K562 (cell line): ENCODE measurements around the gene RACK1. TPM values are rescaled to one million over a fixed set of nuclear protein-coding genes. Genes with fewer than 3 reads are reported as not detected.
A peak's percentile ranks its signal among the peaks of the same experiment; 100 is the strongest.

Experiments used
- ATAC-seq: fragments of 200-7000 bp; cut with Tn5 transposase; 3 replicates; pipeline ENCODE4 v1.9.1; 2020; ENCODE audit warnings: moderate library complexity
- BruUV-seq: library from RNA; stranded (reverse); fragments of 400-500 nt; replicated peaks from 2 replicates; lab custom pipeline; 2021; lab: Mats Ljungman, UMichigan
- CTCF ChIA-PET: fragments of 300-600 bp; formaldehyde crosslinking; extraction: SDS; loops from one replicate; lab custom pipeline; 2021; ENCODE audit warnings: low intra/inter-chr PET ratio; lab: Yijun Ruan, JAX
- POLR2A ChIA-PET: fragments of 300-600, 350-650 bp; sonication (Branson Sonifier 250); formaldehyde crosslinking; extraction: SDS; loops from one replicate; lab custom pipeline; 2021; ENCODE audit warnings: antibody characterized with exemption, inconsistent platforms; lab: Yijun Ruan, JAX
- DNase-seq, 4 experiments: peaks; one replicate each; pipeline versions ENCODE4 v3.0.0 to v3.0.0-alpha.2; 2011 to 2018; ENCODE audit warnings: low spot score in 3 of 4, mixed read lengths in 3 of 4; ENCODE audit errors: extremely low read depth in 1 of 4
- FAIRE-seq: peaks from 2 replicates; lab custom pipeline; 2011; peaks lifted over from hg19 to GRCh38; lab: Jason Lieb, UNC
- H2AFZ ChIP-seq: 2 replicates; pipeline ENCODE4 v1.6.0; 2011; ENCODE audit warnings: low read depth, low read length, control low read depth, inconsistent platforms
- H3K27ac ChIP-seq: fragments of 200-600 bp; 3 replicates; pipeline ENCODE4 v1.8.0; 2011; ENCODE audit warnings: low read depth, mild to moderate bottlenecking, control low read depth, inconsistent platforms, low read length, moderate library complexity, mixed read lengths; ENCODE audit errors: extremely low read depth
- H3K27me3 ChIP-seq, 2 experiments: fragments of 300-600 bp in 1 of 2; 2 replicates in 1 of 2; 3 replicates in 1 of 2; pipeline versions ENCODE4 v1.6.0 to v1.8.0; 2011; ENCODE audit warnings: inconsistent platforms in 2 of 2, low read length in 2 of 2, mild to moderate bottlenecking in 1 of 2, mixed read lengths in 1 of 2, moderate library complexity in 1 of 2; ENCODE audit not compliant: control insufficient read depth in 2 of 2, insufficient read depth in 2 of 2
- H3K36me3 ChIP-seq: fragments of 300-600 bp; 3 replicates; pipeline ENCODE4 v1.8.0; 2011; ENCODE audit warnings: mild to moderate bottlenecking, low read length, inconsistent platforms; ENCODE audit not compliant: control insufficient read depth, insufficient read depth
- H3K4me1 ChIP-seq, 2 experiments: fragments of 200-600 bp in 1 of 2; replicated peaks in 1 of 2; 2 replicates in 1 of 2; 3 replicates in 1 of 2; pipeline versions ENCODE4 v1.5.1 to v1.8.0; 2011; ENCODE audit warnings: inconsistent platforms in 2 of 2, low read length in 2 of 2, mild to moderate bottlenecking in 1 of 2, mixed read lengths in 1 of 2, moderate library complexity in 1 of 2; ENCODE audit not compliant: control insufficient read depth in 2 of 2, insufficient read depth in 2 of 2
- H3K4me2 ChIP-seq: 2 replicates; pipeline ENCODE4 v1.6.1; 2011; ENCODE audit warnings: low read length, control low read depth, inconsistent platforms, mixed read lengths; ENCODE audit not compliant: insufficient read depth
- H3K4me3 ChIP-seq: fragments of 200-600 bp; sonication (generic), shearing (Covaris generic); 2 replicates; pipeline ENCODE4 v1.5.1; 2016; ENCODE audit warnings: control low read depth, inconsistent platforms
- H3K79me2 ChIP-seq: fragments of 200-600 bp; 3 replicates; pipeline ENCODE4 v1.8.0; 2011; ENCODE audit warnings: low read length, inconsistent platforms; ENCODE audit not compliant: control insufficient read depth, insufficient read depth
- H3K9ac ChIP-seq, 2 experiments: 2 replicates each; pipeline versions ENCODE4 v1.6.0 to v1.6.1; 2011; ENCODE audit warnings: low read depth in 2 of 2, low read length in 2 of 2, control low read depth in 1 of 2, inconsistent platforms in 1 of 2, mild to moderate bottlenecking in 1 of 2, mixed read lengths in 1 of 2; ENCODE audit not compliant: insufficient read depth in 1 of 2
- H3K9me1 ChIP-seq: one replicate; pipeline ENCODE4 v1.6.0; 2011; ENCODE audit warnings: inconsistent platforms, mild to moderate bottlenecking, low read length, moderate library complexity; ENCODE audit not compliant: control insufficient read depth, insufficient read depth
- H3K9me3 ChIP-seq: replicated peaks from 2 replicates; pipeline ENCODE4 v1.5.1; 2011; ENCODE audit warnings: low read depth, low read length, inconsistent platforms; ENCODE audit not compliant: control insufficient read depth, insufficient read depth
- H4K20me1 ChIP-seq: replicated peaks from 2 replicates; pipeline ENCODE4 v1.6.1; 2011; ENCODE audit warnings: low read length, inconsistent platforms, mixed read lengths; ENCODE audit not compliant: control insufficient read depth, insufficient read depth
- ATF1 ChIP-seq, 2 experiments: fragments of 450-650 bp in 1 of 2; IDR thresholded peaks; 2 replicates each; pipeline ENCODE4 v1.6.1; 2016; ENCODE audit warnings: missing compliant biosample characterization in 1 of 2, missing genetic modification characterization in 1 of 2
- ELF2 ChIP-seq: fragments of 250-450 bp; sonication (Bioruptor Pico); IDR thresholded peaks from 2 replicates; pipeline ENCODE4 v1.5.0; 2021; ENCODE audit warnings: mild to moderate bottlenecking
- HDAC3 ChIP-seq: fragments of 450-650 bp; IDR thresholded peaks from 2 replicates; pipeline ENCODE4 v1.6.1; 2018; ENCODE audit warnings: borderline replicate concordance, mild to moderate bottlenecking, moderate library complexity; ENCODE audit not compliant: partially characterized antibody
- MAZ ChIP-seq, 2 experiments: fragments of 450-650 bp in 1 of 2; sonication (generic) in 1 of 2; formaldehyde crosslinking; IDR thresholded peaks in 1 of 2; conservative IDR thresholded peaks in 1 of 2; 2 replicates each; pipeline versions ENCODE4 v1.4.0 to v1.5.0; 2020; ENCODE audit warnings: mild to moderate bottlenecking in 1 of 2, missing genetic modification reagents in 1 of 2
- NCOR1 ChIP-seq: fragments of 450-650 bp; IDR thresholded peaks from 2 replicates; pipeline ENCODE4 v1.6.1; 2016; ENCODE audit warnings: mild to moderate bottlenecking, moderate library complexity
- POLR2G ChIP-seq: fragments of 200-400 bp; formaldehyde crosslinking; IDR thresholded peaks from 2 replicates; pipeline ENCODE4 v1.6.1; 2017; ENCODE audit warnings: low read depth, mild to moderate bottlenecking, antibody characterized with exemption, low read length, moderate library complexity
- RBFOX2 ChIP-seq: fragments of 200-400 bp; formaldehyde crosslinking; IDR thresholded peaks from 2 replicates; pipeline ENCODE4 v1.6.1; 2017; ENCODE audit warnings: low read depth, mild to moderate bottlenecking, low read length, moderate library complexity
- ZNF354B ChIP-seq: fragments of 250-450 bp; sonication (Bioruptor Pico); IDR thresholded peaks from 2 replicates; pipeline ENCODE4 v1.4.0; 2020
- WGBS: fragments of 100-300 bp; shearing (Covaris generic); methylation state at CpG from one replicate; pipeline ENCODE4 v1.1.6; 2016; ENCODE audit warnings: low coverage, mixed read lengths; ENCODE audit not compliant: insufficient coverage; ENCODE audit errors: missing lambda C conversion rate; 5-methylcytosine and 5-hydroxymethylcytosine counted together
- in situ Hi-C: fragments of 300-500 bp; cut with MboI; formaldehyde crosslinking; loops from 4 replicates; pipeline ENCODE4 v1.15.0; 2018; ENCODE audit warnings: inconsistent platforms, mixed read lengths
- intact Hi-C: fragments of 100-400 bp; cut with micrococcal nuclease; formaldehyde crosslinking; loops from 2 replicates; pipeline ENCODE4 v1.14.2; 2022
- polyA plus RNA-seq, 8 experiments: library from polyadenylated mRNA; depleted of rRNA in 4 of 8; stranded (reverse) in 5 of 8; unstranded in 3 of 8; fragments of >200 nt; fragmentation: Nextera tagmentation in 2 of 8; fragmentation: Illumina TruSeq in 1 of 8; extraction: Ambion mirVana in 2 of 8; extraction: Trizol in 1 of 8; gene quantifications; 2 replicates each; pipeline versions ENCODE4 v1.2.1 to v1.2.3, GENCODE V29; 2011 to 2014; ENCODE audit warnings: inconsistent platforms in 1 of 8, missing spikeins in 1 of 8
- total RNA-seq, 7 experiments: library from RNA; depleted of rRNA in 6 of 7; stranded (reverse); fragments of >200 nt in 6 of 7; fragmentation: Illumina TruSeq in 2 of 7; extraction: Trizol in 2 of 7; gene quantifications; 2 replicates each; pipeline versions ENCODE4 v1.2.1 to v1.2.3, GENCODE V29; 2011 to 2021; ENCODE audit warnings: low replicate concordance in 1 of 7
- TF ChIP-seq, protein P1 (sequence below), 2 experiments: fragments of 450-650 bp in 1 of 2; sonication (generic) in 1 of 2; formaldehyde crosslinking; conservative IDR thresholded peaks; 2 replicates each; pipeline versions ENCODE4 v1.4.0 to v1.8.1; 2020 to 2022; ENCODE audit warnings: mild to moderate bottlenecking in 1 of 2, missing genetic modification reagents in 1 of 2
- TF ChIP-seq, protein P2 (sequence below): sonication (generic); formaldehyde crosslinking; IDR thresholded peaks from 2 replicates; pipeline ENCODE4 v1.5.0; 2020; ENCODE audit warnings: missing genetic modification reagents
- TF ChIP-seq, protein P3 (sequence below): fragments of 450-650 bp; conservative IDR thresholded peaks from 2 replicates; pipeline ENCODE4 v1.6.1; 2016; ENCODE audit warnings: missing genetic modification characterization, low read depth, mild to moderate bottlenecking, control low read depth, missing compliant biosample characterization

The RACK1 gene
- total and polyA plus RNA-seq, 9 of the 15 experiments (the other 6 are each of a cell fraction or from before 2014, with no cell fraction given) = 2,303 to 5,311 (median 3,833) TPM

DNA sequence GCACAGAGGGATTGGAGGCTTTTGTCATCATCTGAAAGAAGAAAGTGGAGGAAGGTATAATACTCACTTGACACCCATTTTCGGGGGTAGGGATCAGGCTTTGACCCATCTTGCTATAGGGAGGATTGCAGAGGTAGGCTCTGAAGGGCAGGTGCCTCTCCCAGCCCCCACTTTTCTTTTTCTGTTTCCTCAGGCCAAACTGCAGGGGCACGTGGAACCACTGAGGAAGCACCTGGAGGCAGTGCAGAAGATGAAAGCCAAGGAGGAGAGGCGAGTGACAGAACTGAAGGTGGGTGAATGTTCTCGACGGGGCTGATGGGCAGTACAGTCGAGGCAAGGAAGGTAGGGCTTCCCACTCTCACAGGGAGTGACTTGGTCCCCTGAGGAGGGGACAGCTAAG, 13.2 kb downstream of the RACK1 start:
- Histone ChIP-seq H3K27ac (no peak overlapping the region), H3K4me1 (peaks cover 0 to 9% of the 10 kb centered on the region in 2 experiments; a peak in 1 of 5 replicates), H3K4me2 (no peak overlapping the region), H3K9me3 (no peaks in the 10 kb centered on the region), H2AFZ (no peak overlapping the region), H3K9ac (no peak overlapping the region), H3K79me2 (peaks cover 9% of the 10 kb centered on the region), H3K36me3 (peaks cover 83% of the 10 kb centered on the region; the same call in 2 of the 3 replicates), H4K20me1 (peaks cover 10% of the 10 kb centered on the region; the same call in 1 of the 2 replicates), H3K9me1 (peaks cover 3% of the 10 kb centered on the region), H3K27me3 (no peaks in the 10 kb centered on the region), H3K4me3 (no peak overlapping the region)
- no peak for DNase-seq
- CTCF ChIA-PET = no interaction called here
- POLR2A ChIA-PET = interaction anchor here (0.9 kb wide), 1 partner anchor 9 kb away, joined by 3 read pairs; no protein-coding TSS in a partner anchor
- in situ Hi-C loops (no loop called here), intact Hi-C loops (no loop called here)
- FAIRE-seq = no peak
- BruUV-seq = no TSS peak
- WGBS = 72% methylated on average over 6 of the region's 6 CpGs
- ATAC-seq = no peak
- TF ChIP-seq NCOR1 (no peak), RBFOX2 (peak; percentile 28; the same call in 1 of the 2 replicates)

DNA sequence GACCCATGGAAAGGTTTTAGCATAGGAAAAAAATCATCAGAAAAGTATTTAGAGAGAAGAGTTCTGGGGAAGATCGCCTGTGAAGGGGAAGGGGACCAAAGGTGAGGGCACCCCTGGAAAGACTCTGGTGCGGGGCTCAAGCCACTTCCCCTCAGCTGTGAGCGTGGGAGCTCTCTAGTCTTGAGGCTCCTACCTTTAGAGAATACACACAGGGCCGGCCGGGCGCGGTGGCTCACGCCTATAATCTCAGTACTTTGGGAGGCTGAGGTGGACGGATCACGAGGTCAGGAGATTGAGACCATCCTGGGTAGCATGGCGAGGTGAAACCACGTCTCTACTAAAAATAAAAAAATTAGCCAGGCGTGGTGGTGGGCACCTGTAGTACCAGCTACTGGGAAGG, 13.7 kb downstream of the RACK1 start:
- H3K27ac ChIP-seq = no peak overlapping the region
- H3K4me3 ChIP-seq = no peak overlapping the region
- in situ Hi-C loops (no loop called here), intact Hi-C loops (no loop called here)
- BruUV-seq = no TSS peak
- ChIA-PET CTCF (no interaction called here), POLR2A (interaction anchor here (1.0 to 1.6 kb wide), 2 partner anchors 8 to 9 kb away, joined by 3 to 4 read pairs; no protein-coding TSS in a partner anchor)
- H3K9me3 ChIP-seq = no peaks in the 10 kb centered on the region
- no peaks in the 10 kb centered on the region for H3K27me3 ChIP-seq
- no peak overlapping the region for H3K4me2 ChIP-seq
- H3K36me3 ChIP-seq = peaks cover 83% of the 10 kb centered on the region
- peak overlapping the region in 1 of 2 experiments; percentile 22; a peak in 1 of 4 replicates for H3K9ac ChIP-seq
- WGBS = 85% methylated on average over 9 of the region's 13 CpGs
- no peak overlapping the region for H2AFZ ChIP-seq
- H4K20me1 ChIP-seq = peaks cover 5% of the 10 kb centered on the region; the same call in 1 of the 2 replicates
- H3K9me1 ChIP-seq = peaks cover 3% of the 10 kb centered on the region
- FAIRE-seq (no peak), DNase-seq (no peak), ATAC-seq (no peak)
- H3K79me2 ChIP-seq = peaks cover 15% of the 10 kb centered on the region
- peaks cover 0 to 9% of the 10 kb centered on the region in 2 experiments; a peak in 2 of 5 replicates for H3K4me1 ChIP-seq
- TF ChIP-seq MAZ (CRISPR knock-in tag; conservative IDR thresholded peaks at IDR 0.05 in 1 of 2, IDR thresholded peaks at IDR 0.05 in 1 of 2) (no peak), HDAC3 (no peak), ZNF354B (CRISPR knock-in tag) (no peak), ATF1 (CRISPR knock-in tag; IDR thresholded peaks at IDR 0.05) (no peak), ATF1 (tag; IDR thresholded peaks at IDR 0.05) (no peak), ELF2 (CRISPR knock-in tag) (no peak), POLR2G (no peak)
- TF ChIP-seq, protein P1, sequence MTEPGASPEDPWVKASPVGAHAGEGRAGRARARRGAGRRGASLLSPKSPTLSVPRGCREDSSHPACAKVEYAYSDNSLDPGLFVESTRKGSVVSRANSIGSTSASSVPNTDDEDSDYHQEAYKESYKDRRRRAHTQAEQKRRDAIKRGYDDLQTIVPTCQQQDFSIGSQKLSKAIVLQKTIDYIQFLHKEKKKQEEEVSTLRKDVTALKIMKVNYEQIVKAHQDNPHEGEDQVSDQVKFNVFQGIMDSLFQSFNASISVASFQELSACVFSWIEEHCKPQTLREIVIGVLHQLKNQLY (CRISPR knock-in tag; conservative IDR thresholded peaks at IDR 0.05) = no peak
- TF ChIP-seq, protein P2, sequence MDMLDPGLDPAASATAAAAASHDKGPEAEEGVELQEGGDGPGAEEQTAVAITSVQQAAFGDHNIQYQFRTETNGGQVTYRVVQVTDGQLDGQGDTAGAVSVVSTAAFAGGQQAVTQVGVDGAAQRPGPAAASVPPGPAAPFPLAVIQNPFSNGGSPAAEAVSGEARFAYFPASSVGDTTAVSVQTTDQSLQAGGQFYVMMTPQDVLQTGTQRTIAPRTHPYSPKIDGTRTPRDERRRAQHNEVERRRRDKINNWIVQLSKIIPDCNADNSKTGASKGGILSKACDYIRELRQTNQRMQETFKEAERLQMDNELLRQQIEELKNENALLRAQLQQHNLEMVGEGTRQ (CRISPR knock-in tag) = no peak
- TF ChIP-seq, protein P3, sequence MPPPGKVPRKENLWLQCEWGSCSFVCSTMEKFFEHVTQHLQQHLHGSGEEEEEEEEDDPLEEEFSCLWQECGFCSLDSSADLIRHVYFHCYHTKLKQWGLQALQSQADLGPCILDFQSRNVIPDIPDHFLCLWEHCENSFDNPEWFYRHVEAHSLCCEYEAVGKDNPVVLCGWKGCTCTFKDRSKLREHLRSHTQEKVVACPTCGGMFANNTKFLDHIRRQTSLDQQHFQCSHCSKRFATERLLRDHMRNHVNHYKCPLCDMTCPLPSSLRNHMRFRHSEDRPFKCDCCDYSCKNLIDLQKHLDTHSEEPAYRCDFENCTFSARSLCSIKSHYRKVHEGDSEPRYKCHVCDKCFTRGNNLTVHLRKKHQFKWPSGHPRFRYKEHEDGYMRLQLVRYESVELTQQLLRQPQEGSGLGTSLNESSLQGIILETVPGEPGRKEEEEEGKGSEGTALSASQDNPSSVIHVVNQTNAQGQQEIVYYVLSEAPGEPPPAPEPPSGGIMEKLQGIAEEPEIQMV = no peak
